Measurements from ENCODE around the gene ESYT3.

DNA sequence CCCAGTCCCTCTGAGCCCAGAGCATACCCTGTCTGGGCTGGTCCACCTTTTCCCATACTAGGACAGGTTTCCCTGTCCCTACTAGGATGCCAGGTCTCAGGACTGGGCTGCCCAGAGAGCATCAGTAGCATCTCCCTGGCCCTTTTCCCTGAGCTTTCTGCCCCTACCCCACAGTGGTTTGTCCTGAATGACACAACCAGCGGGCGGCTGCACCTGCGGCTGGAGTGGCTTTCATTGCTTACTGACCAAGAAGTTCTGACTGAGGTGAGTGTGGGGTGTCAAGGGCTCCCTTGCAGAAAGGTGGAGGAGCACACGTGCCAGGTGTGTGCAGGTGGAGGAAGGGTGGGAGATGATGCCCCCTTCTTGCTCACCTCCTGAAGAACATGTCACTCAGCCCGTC, 33.5 kb downstream of the ESYT3 start:
- TF ChIP-seq, protein P1, sequence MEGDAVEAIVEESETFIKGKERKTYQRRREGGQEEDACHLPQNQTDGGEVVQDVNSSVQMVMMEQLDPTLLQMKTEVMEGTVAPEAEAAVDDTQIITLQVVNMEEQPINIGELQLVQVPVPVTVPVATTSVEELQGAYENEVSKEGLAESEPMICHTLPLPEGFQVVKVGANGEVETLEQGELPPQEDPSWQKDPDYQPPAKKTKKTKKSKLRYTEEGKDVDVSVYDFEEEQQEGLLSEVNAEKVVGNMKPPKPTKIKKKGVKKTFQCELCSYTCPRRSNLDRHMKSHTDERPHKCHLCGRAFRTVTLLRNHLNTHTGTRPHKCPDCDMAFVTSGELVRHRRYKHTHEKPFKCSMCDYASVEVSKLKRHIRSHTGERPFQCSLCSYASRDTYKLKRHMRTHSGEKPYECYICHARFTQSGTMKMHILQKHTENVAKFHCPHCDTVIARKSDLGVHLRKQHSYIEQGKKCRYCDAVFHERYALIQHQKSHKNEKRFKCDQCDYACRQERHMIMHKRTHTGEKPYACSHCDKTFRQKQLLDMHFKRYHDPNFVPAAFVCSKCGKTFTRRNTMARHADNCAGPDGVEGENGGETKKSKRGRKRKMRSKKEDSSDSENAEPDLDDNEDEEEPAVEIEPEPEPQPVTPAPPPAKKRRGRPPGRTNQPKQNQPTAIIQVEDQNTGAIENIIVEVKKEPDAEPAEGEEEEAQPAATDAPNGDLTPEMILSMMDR (IDR thresholded peaks at IDR 0.05), result no peak
- TF ChIP-seq, protein P2, sequence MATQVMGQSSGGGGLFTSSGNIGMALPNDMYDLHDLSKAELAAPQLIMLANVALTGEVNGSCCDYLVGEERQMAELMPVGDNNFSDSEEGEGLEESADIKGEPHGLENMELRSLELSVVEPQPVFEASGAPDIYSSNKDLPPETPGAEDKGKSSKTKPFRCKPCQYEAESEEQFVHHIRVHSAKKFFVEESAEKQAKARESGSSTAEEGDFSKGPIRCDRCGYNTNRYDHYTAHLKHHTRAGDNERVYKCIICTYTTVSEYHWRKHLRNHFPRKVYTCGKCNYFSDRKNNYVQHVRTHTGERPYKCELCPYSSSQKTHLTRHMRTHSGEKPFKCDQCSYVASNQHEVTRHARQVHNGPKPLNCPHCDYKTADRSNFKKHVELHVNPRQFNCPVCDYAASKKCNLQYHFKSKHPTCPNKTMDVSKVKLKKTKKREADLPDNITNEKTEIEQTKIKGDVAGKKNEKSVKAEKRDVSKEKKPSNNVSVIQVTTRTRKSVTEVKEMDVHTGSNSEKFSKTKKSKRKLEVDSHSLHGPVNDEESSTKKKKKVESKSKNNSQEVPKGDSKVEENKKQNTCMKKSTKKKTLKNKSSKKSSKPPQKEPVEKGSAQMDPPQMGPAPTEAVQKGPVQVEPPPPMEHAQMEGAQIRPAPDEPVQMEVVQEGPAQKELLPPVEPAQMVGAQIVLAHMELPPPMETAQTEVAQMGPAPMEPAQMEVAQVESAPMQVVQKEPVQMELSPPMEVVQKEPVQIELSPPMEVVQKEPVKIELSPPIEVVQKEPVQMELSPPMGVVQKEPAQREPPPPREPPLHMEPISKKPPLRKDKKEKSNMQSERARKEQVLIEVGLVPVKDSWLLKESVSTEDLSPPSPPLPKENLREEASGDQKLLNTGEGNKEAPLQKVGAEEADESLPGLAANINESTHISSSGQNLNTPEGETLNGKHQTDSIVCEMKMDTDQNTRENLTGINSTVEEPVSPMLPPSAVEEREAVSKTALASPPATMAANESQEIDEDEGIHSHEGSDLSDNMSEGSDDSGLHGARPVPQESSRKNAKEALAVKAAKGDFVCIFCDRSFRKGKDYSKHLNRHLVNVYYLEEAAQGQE (IDR thresholded peaks at IDR 0.05; ENCODE audit: insufficient read depth in 1 of 2, low read depth in 2 of 2, low read length in 1 of 2), result no peak
- no peak for TF ChIP-seq POLR2AphosphoS5 (IDR thresholded peaks at IDR 0.05; ENCODE audit: low read depth, low read length)
- TF ChIP-seq SIN3A (IDR thresholded peaks at IDR 0.05; ENCODE audit: borderline replicate concordance, insufficient read depth, low read depth, low read length), result no peak
- TF ChIP-seq TCF7L2 (IDR thresholded peaks at IDR 0.05; ENCODE audit: low read depth, low read length), result no peak

Measured in Panc1 (cell line).